ENCODE data around the gene NAAA.

- TF ChIP-seq CTCF (IDR thresholded peaks at IDR 0.05): no peak
- no peak for TF ChIP-seq POLR2A (IDR thresholded peaks at IDR 0.05)
These were observed 59.3 kb downstream of the NAAA start for GRCh38 chr4:75881476-75881875.

Data from testis (tissue), 2 donors.